ENCODE results near the gene AFF3.

AFF3 gene

GRCh38 chr2:100040906-100041305 is 101.5 kb downstream of the AFF3 start:
- FAIRE-seq, result no peak

GRCh38 chr2:100039291-100039980 is 103.0 kb downstream of the AFF3 start:
- no peak for FAIRE-seq

- FAIRE-seq, result no peak
Observed at GRCh38 chr2:100038011-100038410, 104.4 kb downstream of the AFF3 start.

GRCh38 chr2:100036793-100037192 is 105.6 kb downstream of the AFF3 start:
- no peak for FAIRE-seq

- no peak for FAIRE-seq
Observed at GRCh38 chr2:100036026-100036425, 106.4 kb downstream of the AFF3 start.

GRCh38 chr2:100034431-100034830 is 108.0 kb downstream of the AFF3 start:
- FAIRE-seq, result no peak

- FAIRE-seq, result no peak
Observed at GRCh38 chr2:100033976-100034375, 108.4 kb downstream of the AFF3 start.

- FAIRE-seq, result no peak
Observed at GRCh38 chr2:100031604-100032003, 110.8 kb downstream of the AFF3 start.

GRCh38 chr2:100029460-100029859 is 112.9 kb downstream of the AFF3 start:
- FAIRE-seq, result no peak

GRCh38 chr2:100021791-100022340 is 120.5 kb downstream of the AFF3 start:
- no peak for FAIRE-seq

GRCh38 chr2:100019499-100019898 is 122.9 kb downstream of the AFF3 start:
- no peak for FAIRE-seq

GRCh38 chr2:100018341-100019193 is 123.8 kb downstream of the AFF3 start:
- FAIRE-seq, result no peak

- no peak for FAIRE-seq
Observed at GRCh38 chr2:100017633-100018032, 124.8 kb downstream of the AFF3 start.

GRCh38 chr2:100016756-100017155 is 125.6 kb downstream of the AFF3 start:
- no peak for FAIRE-seq

GRCh38 chr2:100015849-100016248 is 126.5 kb downstream of the AFF3 start:
- FAIRE-seq, result no peak

- FAIRE-seq, result no peak
Observed at GRCh38 chr2:100013892-100014677, 128.3 kb downstream of the AFF3 start.

- FAIRE-seq, result no peak
Observed at GRCh38 chr2:100012561-100012960, 129.8 kb downstream of the AFF3 start.

- no peak for FAIRE-seq
Observed at GRCh38 chr2:100011272-100011731, 131.1 kb downstream of the AFF3 start.

GRCh38 chr2:100010606-100011005 is 131.8 kb downstream of the AFF3 start:
- FAIRE-seq, result no peak

- no peak for FAIRE-seq
Observed at GRCh38 chr2:100009743-100010142, 132.6 kb downstream of the AFF3 start.

- no peak for FAIRE-seq
Observed at GRCh38 chr2:100008956-100009355, 133.4 kb downstream of the AFF3 start.

GRCh38 chr2:100006516-100006915 is 135.9 kb downstream of the AFF3 start:
- no peak for FAIRE-seq

- no peak for FAIRE-seq
Observed at GRCh38 chr2:100004959-100005387, 137.4 kb downstream of the AFF3 start.
